NCI-H82 treated with DMSO at 0.1 percent for 48 hours (cell line): ENCODE data around the gene CCDC9B.

Experiments used
- DNase-seq: peaks from one replicate; lab custom pipeline; 2025; ENCODE audit not compliant: unreplicated experiment; lab: John Stamatoyannopoulos, UW

The CCDC9B gene

DNA sequence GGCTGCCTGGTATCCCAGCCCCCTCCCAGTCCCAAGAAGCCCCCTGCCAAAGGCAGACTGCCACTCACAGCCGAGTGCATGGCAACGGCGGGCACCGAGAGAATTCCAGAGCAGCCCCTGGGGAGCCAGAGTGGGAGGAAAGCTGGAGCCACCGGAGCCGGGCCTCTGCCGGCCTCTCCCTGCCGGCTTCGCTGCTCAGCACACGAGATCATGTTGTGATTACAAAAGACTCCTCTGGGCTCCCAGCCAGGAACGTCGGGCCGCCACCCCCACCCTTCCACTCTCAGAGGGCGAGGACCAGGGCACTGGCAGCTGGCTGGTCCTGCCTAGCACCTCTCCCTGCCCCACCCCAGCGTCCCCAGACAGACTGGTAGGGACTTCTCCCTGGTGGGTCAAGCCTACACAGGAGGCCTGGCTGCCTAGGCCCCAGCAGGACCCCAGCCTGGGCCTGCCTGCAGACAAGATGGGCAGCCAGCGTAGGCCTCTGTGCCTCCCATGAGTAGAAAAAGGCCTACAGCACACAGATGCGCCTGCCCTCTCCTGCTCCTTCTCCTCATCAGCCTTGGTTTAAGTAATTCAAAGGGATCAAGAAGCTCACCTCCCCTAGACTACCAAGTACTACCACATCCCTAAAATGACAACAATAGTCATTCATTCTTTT is at the start of gene CCDC9B:
CCDC9B (minus strand) TSS at position 200 of the 661 bp plus-strand sequence; CDS start at position 80, 120 bp downstream.
- peak; percentile 28 for DNase-seq

DNA sequence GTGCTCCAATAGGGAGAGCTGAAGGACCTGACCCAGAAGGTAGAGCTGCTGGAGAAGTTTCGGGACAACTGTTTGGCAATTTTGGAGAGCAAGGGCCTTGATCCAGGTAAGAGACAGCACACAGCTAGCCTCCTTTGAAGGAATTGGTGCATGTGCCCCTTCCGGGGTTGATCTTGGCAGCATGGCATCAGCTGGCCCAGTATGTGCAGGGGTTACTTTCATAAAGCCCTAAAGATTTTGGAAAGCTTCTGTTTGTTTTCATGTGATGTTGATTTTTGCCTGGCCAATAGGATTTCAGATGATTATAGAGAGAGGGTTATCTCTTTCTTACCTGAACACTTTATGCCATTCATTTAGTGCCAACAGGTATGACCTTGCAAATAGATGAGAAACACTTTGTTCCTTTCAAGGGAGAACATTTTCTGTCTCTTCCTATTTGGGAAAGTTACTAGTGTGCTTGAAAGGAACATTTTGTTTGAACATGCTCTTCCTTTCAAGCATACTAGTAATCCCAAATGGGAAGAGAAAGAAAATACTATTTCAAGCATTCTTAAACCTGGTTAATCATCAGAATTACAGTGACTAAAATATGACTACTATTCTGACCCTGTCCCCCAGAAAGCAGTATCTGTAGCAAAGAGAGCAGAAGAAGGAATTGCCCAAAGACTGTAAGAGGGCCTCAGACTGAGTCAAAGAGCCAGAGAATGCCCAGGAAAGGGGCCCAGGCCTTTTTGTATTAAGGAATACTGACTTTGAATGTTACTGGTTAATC is 49.3 kb upstream of the CCDC9B start:
- no peak for DNase-seq

DNA sequence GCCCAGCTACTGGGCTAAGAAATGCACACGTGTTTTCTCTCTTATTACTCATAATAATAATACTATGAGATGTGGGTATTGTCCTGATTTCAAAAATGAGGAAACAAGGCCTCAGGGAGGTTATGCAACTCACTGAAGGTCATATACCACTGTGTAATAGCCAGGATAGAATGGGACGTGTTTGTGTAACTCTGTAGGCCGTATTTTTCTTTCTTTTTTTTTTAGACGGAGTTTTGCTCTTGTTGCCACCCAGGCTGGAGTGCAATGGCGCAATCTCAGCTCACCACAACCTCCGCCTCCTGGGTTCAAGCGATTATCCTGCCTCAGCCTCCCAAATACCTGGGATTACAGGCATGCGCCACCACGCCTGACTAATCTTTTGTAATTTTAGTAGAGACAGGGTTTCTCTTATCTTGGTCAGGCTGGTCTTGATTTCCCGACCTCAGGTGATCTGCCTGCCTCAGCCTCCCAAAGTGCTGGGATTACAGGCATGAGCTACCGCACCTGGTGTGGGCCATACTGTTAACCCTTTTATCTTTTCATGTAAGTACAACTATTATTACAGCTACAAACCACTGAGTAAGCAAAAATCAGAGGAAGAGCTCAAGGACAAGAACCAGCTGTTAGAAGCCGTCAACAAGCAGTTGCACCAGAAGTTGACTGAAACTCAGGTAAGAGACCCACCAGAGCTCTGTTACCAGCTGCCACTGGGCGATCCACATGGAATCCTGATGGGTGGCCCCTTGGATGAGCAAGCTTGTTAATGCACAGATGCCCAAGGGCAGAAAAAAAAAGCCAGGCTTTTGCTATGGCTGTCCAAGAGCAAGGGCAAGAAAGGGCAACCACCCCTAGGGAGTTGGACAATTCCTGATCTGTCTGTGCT is 48.4 kb upstream of the CCDC9B start:
- DNase-seq = no peak

DNA sequence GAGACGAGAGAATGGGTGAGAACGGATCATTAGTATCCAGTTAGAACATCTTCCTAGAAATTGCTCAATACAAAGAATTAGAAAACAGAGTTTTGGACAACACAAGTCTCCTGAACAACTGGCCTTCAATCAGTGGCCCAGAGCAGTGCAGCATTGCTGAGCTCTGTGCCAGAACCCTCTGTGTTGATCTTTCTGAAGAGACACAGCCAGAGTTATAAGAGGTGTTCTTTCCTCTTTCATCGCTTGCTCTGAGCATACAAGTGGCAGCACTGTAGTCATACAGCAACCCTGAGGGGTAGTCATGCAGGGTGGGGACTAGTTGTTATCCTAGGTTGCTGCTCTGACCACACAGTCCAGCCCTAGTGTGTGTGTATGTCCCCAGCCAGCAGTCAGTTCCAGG is 45.7 kb upstream of the CCDC9B start:
- DNase-seq = no peak

DNA sequence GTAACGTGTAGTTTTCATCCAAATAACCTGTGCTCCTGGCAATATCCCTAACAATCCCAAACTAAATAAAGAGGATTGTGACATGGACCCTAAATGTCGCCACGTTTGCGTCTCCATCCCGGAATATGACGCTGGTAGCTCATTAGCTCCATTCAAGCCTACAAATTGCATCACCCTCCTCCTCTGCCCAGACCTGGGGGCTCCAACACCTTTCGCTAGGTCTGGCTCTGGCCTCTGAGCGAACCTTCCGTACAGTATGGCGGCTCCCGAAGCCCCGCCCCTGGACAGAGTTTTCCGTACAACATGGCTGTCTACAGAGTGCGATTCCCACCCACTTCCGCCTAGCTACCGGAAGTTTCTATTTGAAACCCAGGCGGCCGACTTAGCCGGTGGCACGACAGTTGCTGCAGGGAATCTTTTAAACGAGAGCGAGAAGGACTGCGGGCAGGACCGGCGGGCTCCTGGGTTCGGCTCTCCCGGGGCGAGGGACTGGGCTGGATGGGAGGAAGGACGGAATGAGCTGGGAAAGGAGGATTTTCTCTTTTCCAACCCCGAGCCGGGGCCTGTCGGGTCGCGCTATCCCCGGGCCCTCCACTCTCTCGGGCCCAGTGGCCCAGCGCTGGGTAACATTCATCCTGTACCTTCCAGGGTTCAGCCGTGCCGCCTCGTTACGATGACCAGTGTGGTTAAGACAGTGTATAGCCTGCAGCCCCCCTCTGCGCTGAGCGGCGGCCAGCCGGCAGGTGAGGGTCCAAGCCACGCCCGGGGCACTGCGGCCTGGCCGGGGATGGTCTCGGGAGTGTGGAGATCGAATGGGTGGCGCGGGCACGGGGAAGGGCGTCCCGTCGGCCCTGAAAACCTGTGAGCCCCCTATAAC is 42.1 kb upstream of the CCDC9B start, which contains the start of gene KNSTRN:
KNSTRN (plus strand) TSS at position 142 of the 877 bp plus-strand sequence; CDS start at position 257, 115 bp downstream.
- peak; percentile 89 for DNase-seq

DNA sequence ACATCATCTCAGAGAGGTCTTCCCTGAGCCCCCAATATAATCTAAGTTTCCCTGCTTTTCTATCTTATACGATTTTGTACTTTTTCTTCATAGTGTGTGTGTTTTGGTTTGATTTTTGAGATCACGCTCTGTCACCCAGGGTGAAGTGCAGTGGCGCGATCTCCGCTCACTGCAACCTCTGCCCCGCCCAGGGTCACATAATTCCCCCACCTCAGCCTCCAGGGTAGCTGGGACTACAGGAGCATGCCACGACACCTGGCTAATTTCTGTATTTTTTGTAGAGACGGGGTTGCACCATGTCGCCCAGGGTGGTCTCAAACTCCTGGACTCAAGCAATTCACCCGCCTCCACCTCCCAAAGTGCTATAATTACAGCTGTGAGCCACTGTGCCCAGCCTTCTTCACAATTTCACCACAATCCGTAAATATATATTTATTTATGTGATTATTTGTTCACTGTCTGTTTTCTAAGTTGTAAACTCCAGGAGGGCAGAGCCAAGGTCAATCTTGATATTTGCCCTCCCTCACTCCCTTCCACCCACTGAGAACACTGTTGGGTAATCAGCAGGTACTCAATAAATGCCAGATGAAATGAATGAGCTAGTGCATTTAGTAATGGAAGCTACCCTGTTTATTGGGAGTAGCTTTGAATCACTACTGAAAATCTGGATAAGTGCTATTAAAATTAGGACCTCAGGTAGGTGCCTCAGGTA is 41.2 kb upstream of the CCDC9B start:
- DNase-seq = no peak

DNA sequence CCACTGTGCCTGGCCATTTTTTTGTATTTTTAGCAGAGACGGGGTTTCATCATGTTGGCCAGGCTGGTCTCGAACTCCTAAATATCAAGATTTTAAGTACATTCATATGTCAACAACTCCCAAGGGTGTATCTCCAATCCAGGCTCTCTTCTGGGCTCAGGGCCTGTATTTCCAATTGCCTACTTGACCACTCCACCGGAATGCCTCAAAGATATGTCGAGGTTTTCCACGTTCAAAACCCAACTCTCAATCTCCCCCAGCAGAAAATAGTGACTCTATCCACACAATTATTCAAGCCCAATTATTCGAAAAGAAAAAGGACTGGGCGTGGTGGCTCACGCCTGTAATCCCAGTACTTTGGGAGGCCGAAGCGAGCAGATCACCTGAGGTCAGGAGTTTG is 39.9 kb upstream of the CCDC9B start:
- no peak for DNase-seq

DNA sequence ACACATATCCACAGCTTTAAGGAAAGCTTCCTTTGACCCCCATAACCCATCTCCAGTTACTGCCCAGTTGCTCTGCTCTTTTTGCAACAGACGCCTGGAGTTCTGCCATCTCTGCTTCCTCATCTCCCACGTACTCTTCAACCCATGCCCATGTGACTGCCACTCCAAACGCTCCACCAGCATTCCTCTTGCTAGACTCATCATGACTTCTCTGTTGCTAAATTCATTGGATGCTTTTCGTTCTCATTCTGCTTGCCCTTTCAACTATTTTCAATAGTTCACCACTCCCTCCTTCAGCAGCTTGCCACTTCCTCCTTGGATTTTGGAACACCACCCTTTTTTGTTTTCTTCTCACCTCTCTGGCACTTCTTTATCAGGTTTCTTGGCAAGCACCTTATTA is 39.1 kb upstream of the CCDC9B start:
- no peak for DNase-seq

DNA sequence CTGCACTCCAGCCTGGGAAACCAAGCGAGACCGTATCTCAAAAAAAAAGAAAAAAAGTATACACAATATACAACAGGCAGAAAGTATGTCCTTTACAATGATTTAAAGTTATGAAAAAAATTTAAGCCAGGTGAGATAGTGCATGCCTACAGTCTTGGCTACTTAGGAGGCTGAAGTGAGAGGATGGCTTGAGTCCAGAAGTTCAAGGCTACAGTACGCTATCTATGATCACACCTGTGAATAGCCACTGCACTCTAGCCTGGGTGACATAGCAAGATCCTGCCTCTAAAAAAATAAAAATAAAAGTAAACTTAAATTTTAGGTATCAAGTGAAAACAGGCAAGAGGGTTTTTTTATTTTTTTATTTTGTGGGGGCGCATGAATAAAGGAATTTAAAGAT is 38.6 kb upstream of the CCDC9B start:
- no peak for DNase-seq

DNA sequence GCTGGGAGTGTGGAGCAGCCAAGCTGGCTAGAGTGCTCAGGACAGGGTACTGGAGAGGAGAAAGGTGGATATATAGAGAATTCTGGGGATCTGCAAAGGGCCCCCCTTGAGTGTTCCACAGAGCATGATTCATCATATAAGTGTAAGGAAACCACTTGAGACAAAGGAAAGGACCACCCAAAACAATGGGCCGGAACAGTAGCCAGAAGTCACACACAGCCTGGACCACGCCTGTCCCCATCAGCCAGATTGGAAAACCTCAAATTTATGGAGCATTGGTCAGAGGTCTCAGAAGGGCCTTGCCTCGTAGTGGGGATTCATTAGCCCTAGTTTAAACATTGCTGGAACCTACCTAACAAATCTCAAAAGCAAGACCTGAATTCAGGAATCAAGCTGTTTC is 36.9 kb upstream of the CCDC9B start:
- no peak for DNase-seq

DNA sequence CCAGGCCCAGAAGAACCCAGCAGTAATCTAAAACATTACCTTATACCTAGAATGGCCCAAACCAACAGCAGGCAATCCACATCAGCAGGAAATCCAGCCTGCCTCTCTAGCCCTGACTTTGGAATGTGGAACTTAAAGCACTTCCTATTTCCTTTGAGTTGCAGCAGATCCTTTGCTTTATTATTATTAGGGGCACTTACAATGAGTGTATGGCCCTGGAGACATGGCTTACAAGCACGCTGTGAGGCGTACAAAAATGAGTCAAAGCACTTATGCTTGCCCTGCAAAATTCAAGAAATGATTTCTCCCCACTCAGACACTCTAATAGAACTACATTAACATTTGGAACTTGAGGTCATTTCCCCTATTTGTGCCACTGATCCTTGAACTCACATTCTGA is 32.2 kb upstream of the CCDC9B start:
- no peak for DNase-seq

DNA sequence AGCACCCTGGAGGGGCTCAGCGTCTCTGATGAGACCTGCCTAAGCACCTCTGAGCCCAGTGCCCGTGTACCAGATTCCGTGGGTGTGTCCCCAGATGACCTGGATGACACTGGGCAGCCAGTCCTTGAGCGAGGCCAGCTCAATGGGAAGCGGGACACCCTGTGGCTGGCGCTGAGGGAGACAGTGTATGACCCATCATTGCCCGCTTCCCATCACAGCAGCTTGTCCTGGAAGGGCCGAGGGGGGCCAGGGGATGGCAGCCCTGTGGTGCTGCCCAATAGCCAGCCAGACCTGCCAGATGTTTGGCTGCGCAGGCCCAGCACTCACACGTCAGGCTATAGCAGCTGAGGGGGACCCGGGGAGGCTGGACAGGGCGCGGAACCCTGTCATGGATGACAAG is 29.2 kb upstream of the CCDC9B start:
- DNase-seq = no peak

DNA sequence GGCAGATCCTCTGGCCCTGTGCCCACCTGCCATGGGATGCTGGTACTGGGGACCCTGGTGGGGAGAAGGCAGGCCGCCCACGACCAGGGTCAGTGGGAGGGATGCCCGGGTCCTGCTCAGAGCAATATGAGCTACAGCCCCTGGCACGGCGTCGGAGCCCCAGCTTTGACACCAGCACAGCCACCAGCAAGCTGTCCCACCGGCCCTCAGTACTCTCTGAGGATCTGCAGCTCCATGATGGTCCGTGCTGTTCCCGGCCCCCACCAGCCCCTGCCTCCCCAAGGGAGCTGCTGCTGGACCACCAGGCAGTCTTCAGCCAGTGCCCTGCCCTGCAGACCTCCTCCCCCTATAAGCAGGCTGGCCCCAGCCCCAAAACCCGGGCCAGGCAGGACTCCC is 28.7 kb upstream of the CCDC9B start:
- DNase-seq = no peak

DNA sequence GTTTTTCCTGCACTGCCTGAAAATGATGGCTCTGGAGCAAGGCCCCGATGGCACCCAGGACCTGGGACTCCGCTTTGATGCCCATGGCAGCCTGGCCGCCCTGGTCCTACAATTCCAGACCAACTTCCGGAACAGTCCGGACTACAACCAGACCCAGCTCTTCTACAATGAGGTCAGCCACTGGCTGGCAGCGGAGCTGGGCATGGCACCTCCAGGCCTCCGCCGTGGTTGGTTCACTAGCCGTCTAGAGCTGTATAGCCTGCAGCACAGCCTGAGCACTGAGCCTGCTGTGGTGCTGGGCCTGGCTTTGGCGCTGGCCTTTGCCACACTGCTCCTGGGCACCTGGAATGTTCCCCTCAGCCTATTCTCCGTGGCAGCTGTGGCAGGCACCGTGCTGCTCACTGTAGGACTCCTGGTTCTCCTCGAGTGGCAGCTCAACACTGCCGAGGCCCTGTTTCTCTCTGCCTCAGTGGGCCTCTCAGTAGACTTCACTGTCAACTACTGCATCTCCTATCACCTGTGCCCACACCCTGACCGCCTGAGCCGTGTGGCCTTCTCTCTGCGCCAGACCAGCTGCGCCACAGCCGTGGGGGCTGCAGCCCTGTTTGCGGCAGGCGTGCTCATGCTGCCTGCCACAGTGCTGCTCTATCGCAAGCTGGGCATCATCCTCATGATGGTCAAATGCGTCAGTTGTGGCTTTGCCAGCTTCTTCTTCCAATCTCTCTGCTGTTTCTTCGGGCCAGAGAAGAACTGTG is 28.2 kb upstream of the CCDC9B start:
- DNase-seq = no peak

DNA sequence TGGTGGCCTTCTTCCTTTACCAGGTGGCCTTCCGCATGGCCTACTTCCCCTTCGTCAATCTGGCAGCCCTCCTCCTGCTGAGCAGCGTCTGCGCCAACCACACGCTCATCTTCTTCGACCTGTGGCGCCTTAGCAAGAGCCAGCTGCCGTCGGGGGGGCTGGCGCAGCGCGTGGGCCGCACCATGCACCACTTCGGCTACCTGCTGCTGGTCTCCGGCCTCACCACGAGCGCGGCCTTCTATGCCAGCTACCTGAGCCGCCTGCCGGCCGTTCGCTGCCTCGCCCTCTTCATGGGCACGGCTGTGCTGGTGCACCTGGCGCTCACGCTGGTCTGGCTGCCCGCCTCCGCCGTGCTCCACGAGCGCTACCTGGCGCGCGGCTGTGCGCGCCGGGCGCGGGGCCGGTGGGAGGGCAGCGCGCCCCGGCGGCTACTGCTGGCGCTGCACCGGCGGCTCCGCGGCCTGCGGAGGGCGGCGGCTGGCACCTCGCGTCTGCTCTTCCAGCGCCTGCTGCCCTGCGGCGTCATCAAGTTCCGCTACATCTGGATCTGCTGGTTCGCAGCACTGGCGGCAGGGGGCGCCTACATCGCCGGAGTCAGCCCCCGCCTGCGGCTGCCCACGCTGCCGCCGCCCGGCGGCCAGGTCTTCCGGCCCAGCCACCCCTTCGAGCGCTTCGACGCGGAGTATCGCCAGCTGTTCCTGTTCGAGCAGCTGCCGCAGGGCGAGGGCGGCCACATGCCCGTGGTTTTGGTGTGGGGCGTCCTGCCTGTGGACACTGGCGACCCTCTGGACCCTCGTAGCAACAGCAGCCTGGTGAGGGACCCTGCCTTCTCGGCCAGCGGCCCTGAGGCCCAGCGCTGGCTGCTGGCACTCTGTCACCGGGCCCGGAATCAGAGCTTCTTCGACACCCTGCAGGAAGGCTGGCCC is 27.2 kb upstream of the CCDC9B start:
- peak; percentile 69 for DNase-seq

DNA sequence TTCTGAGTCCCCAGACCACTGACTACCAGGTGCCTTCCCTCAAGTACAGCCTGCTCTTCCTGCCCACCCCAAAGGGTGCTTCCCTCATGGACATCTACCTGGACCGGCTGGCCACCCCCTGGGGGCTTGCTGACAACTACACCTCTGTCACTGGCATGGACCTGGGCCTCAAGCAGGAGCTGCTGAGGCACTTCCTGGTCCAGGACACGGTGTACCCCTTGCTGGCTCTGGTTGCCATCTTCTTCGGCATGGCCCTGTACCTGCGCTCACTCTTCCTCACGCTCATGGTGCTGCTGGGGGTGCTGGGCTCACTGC is 26.6 kb upstream of the CCDC9B start:
- DNase-seq = no peak

DNA sequence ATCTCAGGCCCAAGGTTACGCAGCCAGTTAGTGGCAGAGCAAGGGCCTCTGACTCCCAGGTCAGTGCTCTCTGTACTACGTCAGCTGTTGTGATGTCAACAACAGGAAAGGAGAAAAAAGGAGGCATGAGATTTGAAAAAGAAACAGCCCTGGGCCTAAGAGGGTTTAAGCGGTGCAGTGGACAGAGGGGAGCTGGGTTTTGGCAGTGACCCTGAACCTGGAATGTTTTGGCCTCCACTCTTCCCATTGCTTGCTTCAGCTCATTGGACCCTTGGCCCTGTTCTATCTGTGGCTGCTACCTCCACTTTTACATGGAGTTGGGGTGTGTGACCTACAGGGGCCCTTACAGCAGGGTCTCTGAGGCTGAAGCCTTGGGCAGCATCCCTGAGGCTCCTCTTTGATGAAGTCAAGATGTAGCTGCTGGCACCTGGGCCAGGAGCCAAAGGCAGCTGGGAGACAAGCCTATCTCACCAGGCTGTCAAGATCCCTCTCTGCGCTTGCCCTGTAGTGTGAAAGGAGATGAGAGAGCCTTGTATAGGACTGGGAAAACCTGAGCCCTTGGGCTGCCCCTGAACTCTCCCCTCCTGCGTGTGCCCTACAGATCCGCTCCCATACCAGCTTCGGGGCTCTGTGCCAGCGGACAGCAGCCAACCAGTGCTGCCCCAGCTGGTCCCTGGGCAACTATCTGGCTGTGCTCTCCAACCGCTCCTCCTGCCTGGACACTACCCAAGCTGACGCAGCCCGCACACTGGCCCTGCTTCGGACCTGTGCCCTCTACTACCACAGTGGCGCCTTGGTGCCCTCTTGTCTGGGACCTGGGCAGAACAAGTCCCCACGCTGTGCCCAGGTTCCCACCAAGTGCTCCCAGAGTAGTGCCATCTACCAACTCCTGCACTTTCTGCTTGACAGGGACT is 26.0 kb upstream of the CCDC9B start:
- no peak for DNase-seq
